Smooth muscle cell of the coronary artery (primary cell): ENCODE results near the gene CPVL. TPM values are rescaled to one million over a fixed set of nuclear protein-coding genes. Genes with fewer than 3 reads are reported as not detected.

Source experiments
- total RNA-seq: library from RNA; depleted of rRNA; stranded (reverse); fragments of >200 nt; gene quantifications from 2 replicates; pipeline ENCODE4 v1.2.3, GENCODE V29; 2014; ENCODE audit warnings: low replicate concordance

The CPVL gene
- total RNA-seq = 0.08 and 1.9 TPM in 2 replicates

DNA sequence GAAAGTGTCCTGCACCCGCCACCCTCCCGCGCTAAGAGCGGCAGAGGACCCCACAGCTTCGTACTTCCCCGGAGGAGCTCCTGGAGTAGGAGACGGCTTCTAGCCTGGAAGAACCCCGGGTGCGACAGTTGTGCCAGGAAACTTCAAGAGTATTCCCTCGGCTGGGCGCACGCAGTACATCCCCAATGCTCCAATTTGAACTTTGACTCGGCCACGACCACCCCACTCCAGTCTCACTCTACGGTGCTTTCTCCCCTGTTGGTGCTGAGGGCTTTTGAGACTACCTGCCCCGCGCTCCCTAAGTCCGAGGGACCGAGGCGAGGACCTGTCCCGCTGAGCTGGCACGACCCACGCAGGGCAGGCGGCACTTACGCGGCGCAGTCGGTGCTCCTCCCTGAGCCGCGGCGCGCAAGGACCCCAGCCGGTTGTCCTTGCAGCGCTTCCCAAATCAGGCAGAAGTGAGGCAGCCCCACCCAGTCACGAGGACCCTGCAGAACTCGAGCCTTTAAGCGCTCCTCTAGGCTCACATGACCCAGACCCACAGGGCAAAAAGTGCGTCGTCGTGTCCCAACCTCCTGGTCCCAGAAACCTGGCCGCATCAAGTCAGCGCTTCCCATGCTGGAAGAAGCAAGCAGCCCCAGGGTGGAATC, at the start of gene CPVL:
CPVL (minus strand) TSS at position 481 of the 650 bp plus-strand sequence. CDS start 25,476 bp downstream, outside the sequence.

DNA sequence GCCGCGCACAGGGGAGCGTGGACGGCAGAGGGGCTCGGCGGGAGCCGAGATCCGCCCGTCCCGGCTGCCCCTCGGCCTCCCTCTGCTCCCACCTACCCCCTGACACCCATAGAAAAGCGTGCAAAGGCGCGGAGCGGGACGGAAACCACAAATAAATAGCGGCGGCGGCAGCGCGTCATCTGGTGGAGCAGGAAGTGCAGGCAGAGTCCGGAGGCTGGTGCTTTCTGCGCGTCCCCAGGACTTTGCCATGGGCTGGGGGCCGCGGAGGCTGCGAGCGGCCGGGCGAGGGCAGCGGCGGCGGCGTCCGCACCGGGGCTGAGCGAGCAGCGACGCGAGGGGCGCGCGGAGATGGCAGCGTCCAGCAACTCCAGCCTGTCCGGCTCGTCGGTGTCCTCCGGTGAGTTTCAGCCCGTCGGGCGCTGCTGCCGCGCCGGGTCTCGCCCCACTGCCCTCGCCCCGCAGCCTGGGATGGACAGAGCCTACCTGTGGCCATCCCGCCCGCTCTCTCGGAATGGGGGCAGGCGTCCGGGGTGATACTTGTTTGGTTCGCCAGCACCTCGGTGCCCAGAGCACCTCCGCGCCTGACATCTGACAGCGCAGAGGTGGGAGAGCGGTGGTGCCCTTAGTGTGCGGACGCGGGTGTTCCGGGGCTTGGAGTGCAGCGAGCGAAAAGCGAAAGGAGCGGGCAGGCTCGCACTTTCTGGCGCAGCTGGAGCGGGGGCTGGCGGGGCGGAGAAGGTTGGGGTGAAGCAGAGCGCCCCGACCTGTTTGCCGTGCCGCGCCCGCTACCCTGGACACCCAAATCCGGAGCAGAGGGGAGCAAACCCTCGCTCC, 48.5 kb upstream of the CPVL start, which contains the start of gene CHN2:
CHN2 (plus strand) TSS at position 182 of the 834 bp plus-strand sequence.

DNA sequence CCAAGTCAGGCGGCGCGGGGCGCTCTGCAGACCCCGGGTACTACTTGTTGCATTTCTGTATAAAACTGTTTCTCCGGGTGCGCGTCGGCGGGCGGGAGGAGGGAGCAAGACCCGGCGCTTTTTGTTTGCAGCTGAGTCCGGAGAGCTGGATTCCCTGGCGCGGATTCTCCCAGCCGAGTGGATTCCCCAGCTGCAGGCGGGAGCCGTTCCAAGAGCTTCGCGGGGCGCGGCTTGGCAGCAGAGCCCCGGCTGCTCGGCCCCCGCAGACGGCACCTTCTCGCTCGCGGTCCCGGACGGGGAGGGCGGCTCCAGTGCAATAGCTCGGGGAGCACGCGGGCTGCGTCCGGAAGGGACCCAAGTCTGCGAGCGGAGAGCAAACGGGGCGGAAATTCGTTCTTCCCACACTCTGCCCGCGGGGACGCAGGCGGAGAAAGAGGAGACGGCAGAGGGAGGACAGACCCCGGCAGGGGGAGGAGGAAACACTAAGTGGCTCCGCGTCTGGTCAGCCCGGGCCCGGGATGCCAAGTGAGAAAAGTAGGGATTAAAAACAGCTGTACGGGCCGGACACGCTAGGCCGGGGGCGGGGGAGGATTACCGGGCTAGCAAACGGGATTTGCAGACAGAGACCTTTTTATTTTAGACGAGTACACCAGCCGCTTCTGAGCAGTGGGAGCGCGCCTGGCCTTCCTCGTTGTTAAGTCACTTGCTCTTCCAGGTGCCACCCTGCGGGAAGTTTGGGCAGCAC, 187.9 kb downstream of the CPVL start, which contains the start of gene TRIL:
TRIL (minus strand) TSS at position 96 of the 745 bp plus-strand sequence. CDS start 284 bp downstream, outside the sequence.

Other genes with a start within 250 kb of the CPVL start
- gene TRIL, start 188.2 kb downstream of the CPVL start, total RNA-seq = 0.45 and 1.1 TPM in 2 replicates
- 1.2 and 2.2 TPM in 2 replicates for gene CHN2, start 48.2 kb upstream of the CPVL start, total RNA-seq